Measurements from ENCODE around the gene ADGRV1. TPM values are rescaled to one million over a fixed set of nuclear protein-coding genes. Genes with fewer than 3 reads are reported as not detected.

ADGRV1 gene
- total and polyA plus RNA-seq, 9 of the 15 experiments (the other 6 are each of a cell fraction or from before 2014, with no cell fraction given), result 21.7 to 156 (median 58.2) TPM

DNA sequence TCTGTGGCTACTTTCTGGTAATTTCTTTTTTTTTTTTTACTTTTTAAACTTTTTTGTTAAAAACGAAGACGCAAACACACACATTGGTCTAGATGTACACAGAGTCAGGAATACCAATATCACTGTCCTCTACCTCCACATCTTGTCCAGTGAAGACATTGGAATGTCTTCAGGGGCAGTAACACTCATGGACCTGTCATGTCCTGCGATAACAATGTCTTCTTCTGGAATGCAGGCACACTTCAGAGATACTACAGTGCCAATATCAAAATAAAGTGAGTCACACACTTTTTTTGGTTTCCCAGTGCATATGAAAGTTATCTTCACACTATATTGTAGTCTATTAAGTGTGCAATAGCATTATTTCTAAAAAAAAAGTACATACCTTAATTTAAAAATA lies 648.7 kb downstream of the ADGRV1 start:
- Histone ChIP-seq H3K27ac (ENCODE audit: extremely low read depth, low read depth, low read length) (no peak overlapping the region), H3K9me1 (ENCODE audit: control insufficient read depth, insufficient read depth, low read length) (no peaks in the 10 kb centered on the region), H3K9ac (ENCODE audit: insufficient read depth in 1 of 2, low read depth in 2 of 2, low read length in 2 of 2) (no peak overlapping the region), H3K36me3 (ENCODE audit: control insufficient read depth, insufficient read depth, low read length) (no peaks in the 10 kb centered on the region), H2AFZ (ENCODE audit: low read depth, low read length) (no peak overlapping the region), H3K4me3 (no peak overlapping the region), H4K20me1 (replicated peaks; ENCODE audit: control insufficient read depth, insufficient read depth, low read length) (no peaks in the 10 kb centered on the region), H3K4me2 (ENCODE audit: insufficient read depth, low read length) (no peak overlapping the region), H3K79me2 (ENCODE audit: control insufficient read depth, insufficient read depth, low read length) (no peaks in the 10 kb centered on the region), H3K4me1 (replicated peaks in 1 of 2; ENCODE audit: control insufficient read depth in 2 of 2, insufficient read depth in 2 of 2, low read length in 2 of 2) (peaks cover 0 to 3% of the 10 kb centered on the region in 2 experiments; a peak in 2 of 5 replicates), H3K27me3 (ENCODE audit: control insufficient read depth in 2 of 2, insufficient read depth in 2 of 2, low read length in 2 of 2) (no peaks in the 10 kb centered on the region), H3K9me3 (replicated peaks; ENCODE audit: control insufficient read depth, insufficient read depth, low read depth, low read length) (no peaks in the 10 kb centered on the region)
- ChIA-PET POLR2A (interaction anchor here (0.7 kb wide), 1 partner anchor 27 kb away, joined by 3 read pairs; no protein-coding TSS in a partner anchor), CTCF (ENCODE audit: low intra/inter-chr PET ratio) (no interaction called here)
- no peak for FAIRE-seq
- no peak for ATAC-seq
- no TSS peak for BruUV-seq (replicated peaks)
- no peak for DNase-seq (ENCODE audit: extremely low read depth in 1 of 4, low spot score in 3 of 4)
- in situ Hi-C loops (cut with MboI), result no loop called here
- intact Hi-C loops (cut with micrococcal nuclease), result no loop called here
- no peak for TF ChIP-seq ARID1B (IDR thresholded peaks at IDR 0.05)
- TF ChIP-seq, protein P1, sequence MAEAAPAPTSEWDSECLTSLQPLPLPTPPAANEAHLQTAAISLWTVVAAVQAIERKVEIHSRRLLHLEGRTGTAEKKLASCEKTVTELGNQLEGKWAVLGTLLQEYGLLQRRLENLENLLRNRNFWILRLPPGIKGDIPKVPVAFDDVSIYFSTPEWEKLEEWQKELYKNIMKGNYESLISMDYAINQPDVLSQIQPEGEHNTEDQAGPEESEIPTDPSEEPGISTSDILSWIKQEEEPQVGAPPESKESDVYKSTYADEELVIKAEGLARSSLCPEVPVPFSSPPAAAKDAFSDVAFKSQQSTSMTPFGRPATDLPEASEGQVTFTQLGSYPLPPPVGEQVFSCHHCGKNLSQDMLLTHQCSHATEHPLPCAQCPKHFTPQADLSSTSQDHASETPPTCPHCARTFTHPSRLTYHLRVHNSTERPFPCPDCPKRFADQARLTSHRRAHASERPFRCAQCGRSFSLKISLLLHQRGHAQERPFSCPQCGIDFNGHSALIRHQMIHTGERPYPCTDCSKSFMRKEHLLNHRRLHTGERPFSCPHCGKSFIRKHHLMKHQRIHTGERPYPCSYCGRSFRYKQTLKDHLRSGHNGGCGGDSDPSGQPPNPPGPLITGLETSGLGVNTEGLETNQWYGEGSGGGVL (CRISPR knock-in tag; IDR thresholded peaks at IDR 0.05), result no peak
- no peak for TF ChIP-seq ZFPM2 (CRISPR knock-in tag; IDR thresholded peaks at IDR 0.05)
- no peak for TF ChIP-seq CCNT2 (IDR thresholded peaks at IDR 0.05; ENCODE audit: borderline replicate concordance, extremely low read depth, insufficient read length, low read depth, low read length)
- no peak for TF ChIP-seq MTA3 (IDR thresholded peaks at IDR 0.05; ENCODE audit: borderline replicate concordance)
- no peak for TF ChIP-seq TAF7 (tag; IDR thresholded peaks at IDR 0.05)
- no peak for TF ChIP-seq CREBBP (IDR thresholded peaks at IDR 0.05; ENCODE audit: low read depth, low read length)
- no peak for TF ChIP-seq POLR2AphosphoS2 (IDR thresholded peaks at IDR 0.05; ENCODE audit: low read length)
- TF ChIP-seq, protein P2, sequence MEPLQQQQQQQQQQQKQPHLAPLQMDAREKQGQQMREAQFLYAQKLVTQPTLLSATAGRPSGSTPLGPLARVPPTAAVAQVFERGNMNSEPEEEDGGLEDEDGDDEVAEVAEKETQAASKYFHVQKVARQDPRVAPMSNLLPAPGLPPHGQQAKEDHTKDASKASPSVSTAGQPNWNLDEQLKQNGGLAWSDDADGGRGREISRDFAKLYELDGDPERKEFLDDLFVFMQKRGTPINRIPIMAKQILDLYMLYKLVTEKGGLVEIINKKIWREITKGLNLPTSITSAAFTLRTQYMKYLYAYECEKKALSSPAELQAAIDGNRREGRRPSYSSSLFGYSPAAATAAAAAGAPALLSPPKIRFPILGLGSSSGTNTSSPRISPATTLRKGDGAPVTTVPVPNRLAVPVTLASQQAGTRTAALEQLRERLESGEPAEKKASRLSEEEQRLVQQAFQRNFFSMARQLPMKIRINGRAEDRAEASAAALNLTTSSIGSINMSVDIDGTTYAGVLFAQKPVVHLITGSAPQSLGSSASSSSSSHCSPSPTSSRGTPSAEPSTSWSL (CRISPR knock-in tag; IDR thresholded peaks at IDR 0.05; ENCODE audit: borderline replicate concordance), result no peak
- no peak for TF ChIP-seq ZNF778 (CRISPR knock-in tag; IDR thresholded peaks at IDR 0.05)
- TF ChIP-seq, protein P3, sequence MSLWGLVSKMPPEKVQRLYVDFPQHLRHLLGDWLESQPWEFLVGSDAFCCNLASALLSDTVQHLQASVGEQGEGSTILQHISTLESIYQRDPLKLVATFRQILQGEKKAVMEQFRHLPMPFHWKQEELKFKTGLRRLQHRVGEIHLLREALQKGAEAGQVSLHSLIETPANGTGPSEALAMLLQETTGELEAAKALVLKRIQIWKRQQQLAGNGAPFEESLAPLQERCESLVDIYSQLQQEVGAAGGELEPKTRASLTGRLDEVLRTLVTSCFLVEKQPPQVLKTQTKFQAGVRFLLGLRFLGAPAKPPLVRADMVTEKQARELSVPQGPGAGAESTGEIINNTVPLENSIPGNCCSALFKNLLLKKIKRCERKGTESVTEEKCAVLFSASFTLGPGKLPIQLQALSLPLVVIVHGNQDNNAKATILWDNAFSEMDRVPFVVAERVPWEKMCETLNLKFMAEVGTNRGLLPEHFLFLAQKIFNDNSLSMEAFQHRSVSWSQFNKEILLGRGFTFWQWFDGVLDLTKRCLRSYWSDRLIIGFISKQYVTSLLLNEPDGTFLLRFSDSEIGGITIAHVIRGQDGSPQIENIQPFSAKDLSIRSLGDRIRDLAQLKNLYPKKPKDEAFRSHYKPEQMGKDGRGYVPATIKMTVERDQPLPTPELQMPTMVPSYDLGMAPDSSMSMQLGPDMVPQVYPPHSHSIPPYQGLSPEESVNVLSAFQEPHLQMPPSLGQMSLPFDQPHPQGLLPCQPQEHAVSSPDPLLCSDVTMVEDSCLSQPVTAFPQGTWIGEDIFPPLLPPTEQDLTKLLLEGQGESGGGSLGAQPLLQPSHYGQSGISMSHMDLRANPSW (CRISPR knock-in tag; IDR thresholded peaks at IDR 0.05), result no peak
- no peak for TF ChIP-seq KLF13 (tag; IDR thresholded peaks at IDR 0.05; ENCODE audit: borderline replicate concordance, low read depth)
- 29% methylated on average over 3 of the region's 3 CpGs for WGBS (ENCODE audit: insufficient coverage, low coverage, missing lambda C conversion rate)

All from K562 (cell line).